CD4-positive, alpha-beta T cell treated with Interleukin-10 for 1 hour (primary cell): ENCODE results near the gene SIGLEC9.
"Not testable (repeated sequence)": the region's sequence is repeated elsewhere in the genome, so short reads cannot be mapped to it uniquely, and the experiment has no call there.

Experiments used
- DNase-seq: peaks from one replicate; pipeline ENCODE4 v3.0.0-alpha.2; 2020

The SIGLEC9 gene

GRCh38 chr19:51125421-51126075, 842 bp downstream of the SIGLEC9 start:
- DNase-seq = no peak

GRCh38 chr19:51127032-51127431, 2.3 kb downstream of the SIGLEC9 start:
- DNase-seq = no peak

GRCh38 chr19:51127755-51128154, 3.0 kb downstream of the SIGLEC9 start:
- DNase-seq = no peak

- DNase-seq = no peak
Observed at GRCh38 chr19:51128227-51128626, 3.5 kb downstream of the SIGLEC9 start.

- no peak for DNase-seq
Observed at GRCh38 chr19:51129716-51130115, 5.0 kb downstream of the SIGLEC9 start.

- peak; percentile 48 for DNase-seq
Observed at GRCh38 chr19:51131780-51132680, 7.3 kb downstream of the SIGLEC9 start.

GRCh38 chr19:51135004-51135403, 10.3 kb downstream of the SIGLEC9 start:
- no peak for DNase-seq

- DNase-seq = no peak
Observed at GRCh38 chr19:51135986-51136762, 11.5 kb downstream of the SIGLEC9 start.

- no peak for DNase-seq
Observed at GRCh38 chr19:51136851-51137551, 12.3 kb downstream of the SIGLEC9 start.

- DNase-seq = no peak
Observed at GRCh38 chr19:51137792-51138425, 13.2 kb downstream of the SIGLEC9 start.

- no peak for DNase-seq
Observed at GRCh38 chr19:51138549-51138979, 13.9 kb downstream of the SIGLEC9 start.

GRCh38 chr19:51139299-51140014, 14.8 kb downstream of the SIGLEC9 start:
- DNase-seq = no peak

- DNase-seq = no peak
Observed at GRCh38 chr19:51140441-51140840, 15.7 kb downstream of the SIGLEC9 start.

- no peak for DNase-seq
Observed at GRCh38 chr19:51141181-51141580, 16.5 kb downstream of the SIGLEC9 start.

GRCh38 chr19:51142119-51142518, 17.4 kb downstream of the SIGLEC9 start, which contains the start of gene SIGLEC7:
TSS of gene SIGLEC7 (plus strand) at chr19:51142301. CDS start at chr19:51142370, 69 bp downstream.
- no peak for DNase-seq

GRCh38 chr19:51142809-51143475, 18.2 kb downstream of the SIGLEC9 start:
- DNase-seq = not testable (repeated sequence)

- no peak for DNase-seq
Observed at GRCh38 chr19:51143486-51143885, 18.8 kb downstream of the SIGLEC9 start.

- no peak for DNase-seq
Observed at GRCh38 chr19:51144482-51145045, 19.9 kb downstream of the SIGLEC9 start.

GRCh38 chr19:51145916-51146493, 21.3 kb downstream of the SIGLEC9 start:
- no peak for DNase-seq

- DNase-seq = no peak
Observed at GRCh38 chr19:51146751-51147150, 22.0 kb downstream of the SIGLEC9 start.
